ENCODE results near the gene CLECL1.
"Not testable (repeated sequence)": the region's sequence is repeated elsewhere in the genome, so short reads cannot be mapped to it uniquely, and the experiment has no call there.

CLECL1 gene

GRCh38 chr12:9698681-9699080, 34.2 kb downstream of the CLECL1 start:
- DNase-seq (ENCODE audit: low read depth in 2 of 3, low spot score in 1 of 3), result no peak

GRCh38 chr12:9697619-9698018, 35.3 kb downstream of the CLECL1 start:
- no peak for DNase-seq (ENCODE audit: low read depth in 2 of 3, low spot score in 1 of 3)

- not testable (repeated sequence) for DNase-seq (ENCODE audit: low read depth in 2 of 3, low spot score in 1 of 3)
These were observed 37.2 kb downstream of the CLECL1 start for GRCh38 chr12:9695661-9696060.

- DNase-seq (ENCODE audit: low read depth in 2 of 3, low spot score in 1 of 3), result not testable (repeated sequence)
These were observed 37.7 kb downstream of the CLECL1 start for GRCh38 chr12:9695150-9695549.

- no peak for DNase-seq (ENCODE audit: low read depth in 2 of 3, low spot score in 1 of 3)
These were observed 38.7 kb downstream of the CLECL1 start for GRCh38 chr12:9694241-9694640.

- DNase-seq (ENCODE audit: low read depth in 2 of 3, low spot score in 1 of 3), result no peak
These were observed 40.0 kb downstream of the CLECL1 start for GRCh38 chr12:9692909-9693308.

GRCh38 chr12:9687228-9687627, 45.7 kb downstream of the CLECL1 start:
- DNase-seq (ENCODE audit: low read depth in 2 of 3, low spot score in 1 of 3), result no peak

GRCh38 chr12:9685915-9686314, 47.0 kb downstream of the CLECL1 start:
- no peak for DNase-seq (ENCODE audit: low read depth in 2 of 3, low spot score in 1 of 3)

GRCh38 chr12:9685366-9685765, 47.5 kb downstream of the CLECL1 start:
- not testable (repeated sequence) for DNase-seq (ENCODE audit: low read depth in 2 of 3, low spot score in 1 of 3)

- not testable (repeated sequence) for DNase-seq (ENCODE audit: low read depth in 2 of 3, low spot score in 1 of 3)
These were observed 49.9 kb downstream of the CLECL1 start for GRCh38 chr12:9682949-9683348.

GRCh38 chr12:9682508-9682907, 50.4 kb downstream of the CLECL1 start:
- DNase-seq (ENCODE audit: low read depth in 2 of 3, low spot score in 1 of 3), result not testable (repeated sequence)

GRCh38 chr12:9674226-9674590, 58.7 kb downstream of the CLECL1 start:
- DNase-seq (ENCODE audit: low read depth in 2 of 3, low spot score in 1 of 3), result no peak

GRCh38 chr12:9673404-9674225, 59.3 kb downstream of the CLECL1 start:
- peak; percentile 57 to 70 (median 58) for DNase-seq (ENCODE audit: low read depth in 2 of 3, low spot score in 1 of 3)
